EH (cell line): ENCODE measurements around the gene ZIC2.

Experiments
- DNase-seq: peaks from one replicate; pipeline ENCODE4 v3.0.0-alpha.2; 2015; ENCODE audit warnings: low read depth

The ZIC2 gene

DNA sequence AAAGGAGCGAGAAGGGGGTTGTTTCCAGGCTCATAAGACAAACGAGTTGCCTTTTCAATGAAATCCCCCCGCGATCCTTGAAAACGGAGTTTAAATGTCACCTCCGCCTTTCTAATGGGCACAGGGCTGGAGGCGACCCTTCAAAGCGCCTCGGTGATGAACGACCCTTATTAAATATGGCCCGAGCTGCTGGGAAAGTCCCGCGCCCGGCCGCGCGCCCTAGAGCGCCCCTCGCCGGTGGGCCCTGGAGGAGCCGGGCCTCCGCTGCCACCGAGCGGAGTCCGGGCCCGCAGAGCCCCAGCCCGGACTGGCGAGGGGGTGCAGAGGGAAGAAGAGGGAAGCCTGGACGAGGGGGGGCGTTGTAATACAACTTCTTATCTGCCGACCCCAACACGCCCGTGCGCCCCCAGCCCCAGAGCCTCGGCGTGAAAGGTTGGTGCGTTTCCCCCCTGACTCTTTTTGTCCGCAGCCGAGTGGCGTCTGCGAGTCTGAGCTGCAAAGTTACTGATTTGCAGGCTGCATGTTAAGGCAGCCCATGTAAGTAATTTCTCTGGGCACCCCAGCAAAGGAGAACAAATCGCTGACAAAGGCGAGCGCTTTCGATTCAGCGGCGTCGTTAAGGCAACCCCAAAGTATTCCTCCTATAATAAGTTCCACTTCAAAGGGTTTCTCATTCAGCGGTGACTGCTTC is 21.9 kb upstream of the ZIC2 start:
- no peak for DNase-seq

DNA sequence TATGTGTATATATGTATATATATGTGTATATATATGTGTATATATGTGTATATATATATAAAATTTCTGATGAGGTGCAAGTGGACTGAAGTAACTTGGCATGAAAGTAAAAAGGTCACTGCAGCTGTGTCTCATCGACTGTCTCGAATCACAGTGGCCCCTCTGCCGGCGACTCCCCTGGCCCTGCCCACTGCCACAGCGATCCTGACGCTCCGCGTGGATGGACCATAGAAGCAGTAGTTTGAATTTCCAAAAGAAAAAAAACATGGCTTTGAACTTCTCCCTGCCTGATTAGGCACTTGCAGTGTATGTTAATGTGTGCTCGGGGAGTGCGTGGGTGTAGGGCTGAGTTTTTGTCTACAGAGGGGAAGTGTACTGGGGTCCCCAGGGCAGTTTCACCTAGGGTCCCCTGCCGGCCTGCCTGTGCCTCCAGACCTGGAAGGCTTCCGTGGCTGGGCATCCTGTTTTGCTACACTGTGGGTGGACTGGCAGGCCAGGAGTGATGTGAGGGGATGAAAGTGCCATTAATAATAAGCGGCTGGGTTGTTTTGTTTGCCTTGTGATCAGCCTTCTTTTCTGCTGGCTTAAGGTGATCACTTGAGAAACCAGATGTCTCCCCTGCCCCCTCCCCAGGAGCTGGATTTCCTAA is 20.8 kb upstream of the ZIC2 start:
- DNase-seq, result no peak

DNA sequence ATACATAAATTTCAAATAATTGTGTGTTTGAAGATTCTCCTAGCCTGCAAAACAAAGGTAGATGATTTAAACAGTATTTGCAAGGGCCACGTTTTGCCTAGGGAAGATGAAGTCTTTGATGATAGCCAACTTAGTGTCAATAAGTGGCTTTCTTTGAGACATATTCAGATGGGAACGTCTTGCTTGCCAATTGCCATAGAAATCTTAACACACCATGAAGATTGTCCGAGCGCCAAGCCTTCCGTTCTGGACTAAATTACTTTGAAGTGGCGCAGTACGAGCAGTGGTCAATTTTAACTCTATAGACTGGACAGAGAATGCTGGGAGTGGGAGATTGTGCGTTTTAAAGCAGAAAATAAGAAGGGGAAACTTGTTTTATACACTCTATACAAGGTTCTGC is 19.9 kb upstream of the ZIC2 start:
- DNase-seq, result no peak

DNA sequence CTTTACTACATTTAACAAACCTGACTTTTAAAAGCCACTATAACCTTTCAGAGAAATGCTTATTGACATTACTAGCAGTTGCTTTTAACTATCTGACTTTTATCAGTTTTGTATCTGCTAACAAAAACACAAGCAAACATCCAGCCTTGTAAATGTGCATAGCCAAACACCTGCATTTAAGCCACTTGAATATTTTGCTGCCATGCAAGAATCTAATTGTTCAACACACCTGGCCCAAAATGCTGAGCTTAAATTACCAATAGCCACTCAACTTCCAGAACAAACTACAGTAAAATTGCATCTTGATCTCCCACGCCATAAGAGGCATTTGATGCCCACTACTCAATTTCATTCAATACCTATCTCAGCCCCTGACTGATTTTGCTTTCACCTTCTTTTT is 19.3 kb upstream of the ZIC2 start:
- no peak for DNase-seq

DNA sequence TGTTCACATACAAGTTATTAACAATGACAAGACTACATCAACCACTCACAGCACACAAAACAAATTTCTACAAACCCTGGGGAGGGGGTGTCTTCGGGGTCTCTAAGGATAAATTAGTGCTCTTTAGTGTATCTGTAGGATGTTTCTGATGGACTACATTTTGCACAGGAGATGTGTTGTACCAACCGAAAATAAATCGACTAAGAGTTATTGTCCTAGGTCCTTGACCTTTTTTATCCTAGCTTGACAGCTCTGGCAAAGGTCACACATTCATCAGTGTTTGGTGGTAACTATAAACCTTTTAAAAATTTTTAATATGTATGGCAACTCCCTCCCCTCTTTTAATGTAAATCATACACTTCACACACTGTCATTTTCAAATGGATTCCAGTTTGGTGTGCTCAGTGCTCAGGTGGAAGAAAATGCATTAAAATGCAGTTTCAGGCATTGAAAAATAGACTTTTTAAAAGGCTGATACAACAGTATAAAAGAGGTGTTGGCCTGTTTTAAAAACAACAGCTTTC is 17.7 kb upstream of the ZIC2 start:
- no peak for DNase-seq

DNA sequence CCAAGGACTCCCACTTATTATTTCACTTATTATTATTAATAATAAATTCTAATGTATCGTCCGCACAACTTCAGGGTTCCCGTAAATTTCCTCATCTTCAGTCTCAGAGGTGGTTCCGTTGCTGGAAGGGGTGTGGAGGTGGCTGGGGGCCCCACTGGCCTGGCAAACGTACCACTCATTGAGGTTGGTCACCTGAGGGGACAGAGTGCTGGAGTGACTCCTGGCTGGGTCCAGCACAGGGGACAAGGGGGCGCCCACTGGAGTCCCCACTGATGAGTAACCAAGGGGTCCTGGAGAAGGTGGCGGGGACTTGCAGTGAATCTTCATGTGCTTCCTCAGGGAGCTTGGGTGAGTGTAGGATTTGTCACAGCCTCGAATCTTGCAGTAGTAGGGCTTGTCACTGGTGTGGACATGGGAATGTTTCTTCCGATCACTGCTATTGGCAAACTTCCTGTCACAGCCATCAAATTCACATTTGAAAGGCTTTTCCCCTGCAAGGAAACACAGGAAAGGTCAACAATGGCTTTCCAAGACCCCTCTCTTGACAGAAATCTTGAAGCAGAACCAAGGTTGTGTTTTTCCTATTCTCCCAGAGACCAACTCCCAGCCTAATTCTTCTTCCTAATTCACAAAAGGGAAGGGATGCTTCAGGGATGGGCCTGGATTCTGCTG is 16.1 kb upstream of the ZIC2 start:
- no peak for DNase-seq

DNA sequence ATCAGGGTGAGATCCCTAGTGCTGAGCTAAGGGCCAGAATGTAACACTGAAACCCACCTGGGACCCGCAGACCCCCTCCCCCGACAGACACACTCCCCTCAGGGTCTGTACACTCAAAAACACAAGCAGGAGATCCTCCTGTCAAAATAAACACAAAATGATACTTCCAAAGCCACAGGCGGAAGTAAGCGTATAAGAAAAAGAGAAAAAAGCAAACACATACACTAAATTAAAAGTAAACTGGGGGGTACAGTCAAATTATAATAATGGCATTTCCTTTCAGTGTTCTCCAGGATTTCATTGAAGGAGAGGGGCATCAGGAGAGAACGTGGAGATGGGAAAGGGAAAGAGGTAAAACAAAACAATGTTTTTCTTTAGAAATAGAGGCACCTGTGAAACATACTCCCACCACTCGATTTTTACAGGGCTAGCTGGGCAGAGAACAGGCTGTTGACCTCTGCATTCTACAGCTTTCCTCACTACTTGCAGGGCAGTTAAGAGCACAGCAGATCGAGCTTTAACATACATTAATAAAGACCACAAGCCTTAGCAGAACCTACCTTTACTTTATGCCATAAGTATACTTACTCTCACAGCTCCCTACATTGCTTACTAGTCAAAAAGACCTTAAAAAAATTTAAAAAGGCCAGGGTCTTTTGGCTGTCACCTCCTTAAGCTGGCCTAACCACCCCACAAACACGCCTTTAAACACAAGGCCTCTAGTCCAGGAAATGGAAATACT is 15.3 kb upstream of the ZIC2 start:
- DNase-seq, result no peak

DNA sequence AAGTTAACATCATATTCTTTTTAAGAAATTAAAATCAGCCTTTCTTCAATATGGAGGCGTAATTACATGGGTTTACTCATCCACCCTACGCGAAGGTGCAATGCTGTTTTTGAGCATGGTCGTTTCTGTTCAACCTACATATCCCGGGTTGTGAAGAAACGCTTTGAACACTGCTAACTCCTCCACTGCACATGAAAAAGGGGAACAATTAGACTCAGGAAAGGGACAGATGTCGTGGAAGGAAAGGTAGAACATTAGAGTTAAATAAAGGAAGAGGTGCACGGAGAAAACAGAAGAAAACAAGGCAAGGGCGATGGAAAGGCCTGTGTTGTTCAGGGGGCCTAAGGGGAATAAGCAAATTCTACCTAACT is 14.1 kb upstream of the ZIC2 start:
- DNase-seq, result no peak

DNA sequence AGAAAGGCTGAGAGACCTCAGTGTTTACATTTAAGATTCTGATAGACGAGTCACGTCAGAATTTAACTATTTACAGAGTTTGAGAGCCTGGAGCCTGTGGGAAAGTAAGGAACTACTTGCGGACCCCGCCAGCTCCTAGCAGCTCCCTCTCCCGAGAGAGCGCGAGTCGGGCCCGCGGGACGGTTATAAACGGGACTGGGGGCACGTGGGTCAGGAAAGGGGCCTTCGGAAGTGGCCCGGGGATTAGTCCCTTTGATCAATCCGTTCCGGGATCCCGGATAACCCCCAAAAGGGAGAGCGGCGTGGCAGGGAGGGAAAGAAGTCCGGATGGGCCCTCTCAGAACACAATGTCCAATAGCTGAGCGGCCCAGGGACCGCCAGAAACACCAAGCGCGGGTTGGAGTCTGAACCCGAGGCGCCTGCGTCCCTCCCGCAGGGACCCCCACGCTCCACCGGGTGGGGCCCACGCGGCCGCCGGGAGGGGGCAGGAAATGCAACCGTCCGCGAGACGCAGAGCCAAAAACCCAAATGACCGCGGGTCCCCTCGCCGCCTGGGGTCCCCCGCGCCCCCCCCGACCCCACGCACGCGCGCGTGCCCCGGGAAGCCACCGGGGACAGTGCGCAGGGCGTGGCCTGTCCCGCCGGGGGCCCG is 13.6 kb upstream of the ZIC2 start:
- no peak for DNase-seq

DNA sequence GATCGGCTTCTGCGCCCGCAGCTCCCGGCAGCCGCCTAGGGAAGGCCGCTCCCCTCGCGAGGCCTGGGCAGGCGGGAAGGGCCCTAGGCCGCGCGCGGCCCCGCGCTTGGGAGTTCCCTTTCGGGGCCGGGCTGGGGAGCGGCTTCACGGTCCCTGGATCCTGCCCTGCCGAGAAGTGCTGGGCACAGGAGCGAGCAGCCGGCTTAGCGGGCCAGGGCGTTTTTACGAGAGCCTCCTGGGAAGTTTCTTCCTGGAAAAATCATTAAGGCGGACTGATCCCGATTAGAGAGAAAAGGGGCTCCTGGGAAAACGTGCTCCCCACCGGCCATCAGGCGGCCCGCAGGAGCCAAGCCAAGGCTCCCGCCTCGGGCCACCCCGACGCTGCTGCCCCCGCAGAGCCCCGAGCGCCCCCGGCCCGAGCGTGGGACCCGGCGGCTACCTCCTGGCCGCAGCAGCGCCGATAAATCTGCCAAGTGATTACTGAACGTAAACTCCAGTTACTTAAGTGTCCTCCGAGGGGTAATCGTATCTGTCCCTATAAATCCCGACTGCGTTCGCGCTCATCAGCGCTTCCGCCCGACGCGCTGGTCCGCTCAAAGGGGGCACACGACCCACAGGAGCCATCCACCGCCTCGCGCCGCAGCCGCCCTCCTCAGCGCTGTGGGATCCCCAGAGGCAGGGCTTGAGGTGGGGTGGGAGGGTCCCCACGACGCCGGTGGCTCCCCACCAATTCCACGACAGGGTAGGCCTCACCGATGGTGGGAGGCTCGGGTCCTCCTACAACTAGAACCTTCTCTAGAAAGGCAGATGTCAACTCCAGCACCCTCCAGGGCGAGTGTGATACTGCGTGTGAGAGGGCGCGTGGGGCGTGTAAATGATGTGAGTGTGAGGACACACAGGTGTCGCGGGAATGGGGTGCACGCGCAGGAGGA is 12.8 kb upstream of the ZIC2 start:
- no peak for DNase-seq

DNA sequence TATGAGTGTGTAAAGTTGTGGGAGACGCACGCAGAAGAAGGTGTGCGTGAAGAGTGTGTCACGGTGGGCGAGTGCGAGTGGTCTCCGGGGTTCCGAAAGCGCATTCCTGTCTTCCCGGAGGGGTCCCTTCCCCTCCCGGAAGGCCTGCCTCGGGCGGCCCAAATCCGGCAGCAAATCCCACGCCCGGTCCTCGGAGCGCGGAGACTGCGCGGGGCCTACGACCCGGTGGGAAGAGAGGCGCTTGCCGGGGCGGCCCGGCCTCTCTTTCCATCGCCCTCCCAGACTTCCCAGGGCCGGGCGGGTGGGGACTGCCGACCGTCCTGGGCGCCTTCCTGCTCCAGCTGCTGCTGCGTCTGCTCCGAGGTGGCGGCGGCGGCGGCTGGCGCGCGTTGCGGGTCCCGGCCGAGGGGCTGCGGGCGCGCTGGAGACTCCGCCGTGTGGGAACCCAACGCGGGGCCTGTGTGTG is 12.1 kb upstream of the ZIC2 start:
- no peak for DNase-seq

DNA sequence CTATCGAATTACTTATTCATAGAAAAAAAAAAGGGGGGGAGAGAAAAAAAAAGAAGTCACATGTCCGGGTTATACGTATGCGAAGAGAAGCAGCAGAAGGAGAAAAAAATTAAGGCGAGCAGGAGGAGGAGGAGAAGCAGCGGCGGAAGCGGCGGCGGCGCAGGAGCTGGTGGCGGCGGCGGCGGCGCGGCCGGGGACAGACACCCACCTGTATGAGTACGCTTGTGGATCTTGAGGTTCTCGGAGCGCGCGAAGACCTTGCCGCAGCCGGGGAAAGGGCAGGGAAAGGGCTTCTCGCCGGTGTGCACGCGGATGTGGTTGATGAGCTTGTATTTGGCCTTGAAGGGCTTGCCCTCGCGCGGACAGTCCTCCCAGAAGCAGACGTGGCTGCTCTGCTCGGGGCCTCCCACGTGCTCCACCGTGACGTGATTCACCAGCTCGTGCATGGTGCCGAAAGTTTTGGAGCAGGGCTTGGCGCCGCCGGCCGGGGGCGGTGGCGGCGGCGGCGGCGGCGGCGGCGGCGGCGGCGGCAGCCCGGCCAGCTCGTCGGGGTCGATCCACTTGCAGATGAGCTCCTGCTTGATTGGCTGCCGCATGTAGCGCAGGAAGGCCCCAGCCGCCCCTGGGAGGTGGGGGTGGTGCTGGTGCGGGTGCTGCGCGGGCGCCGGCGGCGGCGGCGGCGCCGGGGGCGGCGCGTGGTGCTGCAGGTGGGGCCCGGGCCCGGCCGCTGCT is 11.5 kb upstream of the ZIC2 start:
- DNase-seq, result no peak

DNA sequence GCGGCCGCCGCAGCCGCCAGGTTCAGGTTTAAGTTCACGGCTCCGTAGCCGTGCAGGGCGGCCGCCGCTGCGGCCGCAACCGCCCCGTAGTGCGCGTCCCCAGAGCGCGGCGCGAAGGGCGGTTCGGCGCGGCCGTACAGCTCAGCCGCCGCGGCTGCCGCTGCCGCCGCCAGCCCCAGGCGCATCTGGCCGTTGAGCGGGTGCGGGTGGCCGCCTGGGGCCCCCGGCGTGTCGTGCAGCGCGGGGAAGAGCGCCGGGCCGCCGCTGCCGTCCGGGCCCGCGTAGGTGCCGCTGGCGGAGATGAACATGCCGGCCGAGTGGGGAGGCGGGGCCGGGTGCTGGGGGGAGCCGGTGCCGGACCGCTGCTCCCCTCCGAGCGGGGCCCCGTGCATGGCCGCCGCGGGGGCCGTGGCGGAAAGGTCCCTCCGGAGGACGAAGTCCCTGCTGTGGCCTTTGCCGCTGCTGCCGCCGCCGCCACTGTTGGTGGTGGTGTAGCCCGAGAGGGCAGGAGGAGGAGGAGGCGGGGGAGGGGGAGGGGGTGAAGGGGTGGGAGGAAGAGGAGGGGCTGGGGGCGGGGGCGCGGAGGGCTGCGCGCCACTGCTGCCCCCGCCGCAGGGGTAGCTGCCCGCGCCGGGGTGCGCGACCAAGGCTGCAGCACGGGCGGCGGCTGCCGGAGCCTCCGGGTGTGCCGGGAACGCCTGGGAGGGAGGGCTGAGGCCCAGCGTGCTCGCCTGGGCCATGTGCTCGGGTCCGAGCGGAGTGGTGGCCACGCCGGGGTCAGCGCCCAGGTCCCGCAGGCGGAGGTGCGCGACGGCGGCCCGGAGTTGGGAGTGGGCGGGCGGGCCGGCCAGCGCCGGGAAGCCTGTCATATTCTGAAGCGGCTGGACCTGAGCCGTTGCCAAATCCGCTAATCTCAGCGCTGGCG is 10.7 kb upstream of the ZIC2 start:
- DNase-seq, result no peak

DNA sequence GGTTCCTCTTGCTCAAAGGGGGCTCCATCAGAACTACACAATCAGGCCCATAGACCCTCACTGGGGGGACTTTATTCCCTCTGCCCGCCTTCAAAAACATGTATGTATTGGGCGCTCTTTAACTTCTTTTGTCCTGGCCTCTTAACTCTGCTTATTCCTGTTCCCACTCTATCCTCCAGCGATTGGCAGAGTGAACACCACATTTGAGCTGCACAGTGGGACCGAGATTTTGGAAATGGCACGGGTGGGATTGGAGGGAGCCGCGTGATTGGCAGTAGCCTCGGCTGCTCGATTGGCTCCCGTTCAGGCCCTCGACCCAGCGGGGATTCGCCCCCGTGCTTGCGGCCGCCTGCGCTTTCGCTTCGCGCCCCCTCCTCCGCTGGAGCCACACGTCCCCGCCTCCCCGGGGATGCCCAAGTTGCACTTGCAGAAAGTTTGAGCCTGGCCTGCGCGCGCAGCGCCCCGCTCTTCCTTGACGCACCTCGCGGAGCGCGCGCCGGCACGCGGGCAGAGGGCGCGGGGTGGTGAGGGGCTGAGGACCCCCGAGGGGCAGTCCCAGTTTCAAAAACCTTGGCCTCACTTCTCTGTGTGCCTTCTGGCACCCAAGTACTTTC is 9.9 kb upstream of the ZIC2 start, which contains the start of gene ZIC5:
ZIC5 (minus strand) TSS at position 192 of the 614 bp plus-strand sequence; CDS start at position 28, 164 bp downstream.
- DNase-seq, result no peak

DNA sequence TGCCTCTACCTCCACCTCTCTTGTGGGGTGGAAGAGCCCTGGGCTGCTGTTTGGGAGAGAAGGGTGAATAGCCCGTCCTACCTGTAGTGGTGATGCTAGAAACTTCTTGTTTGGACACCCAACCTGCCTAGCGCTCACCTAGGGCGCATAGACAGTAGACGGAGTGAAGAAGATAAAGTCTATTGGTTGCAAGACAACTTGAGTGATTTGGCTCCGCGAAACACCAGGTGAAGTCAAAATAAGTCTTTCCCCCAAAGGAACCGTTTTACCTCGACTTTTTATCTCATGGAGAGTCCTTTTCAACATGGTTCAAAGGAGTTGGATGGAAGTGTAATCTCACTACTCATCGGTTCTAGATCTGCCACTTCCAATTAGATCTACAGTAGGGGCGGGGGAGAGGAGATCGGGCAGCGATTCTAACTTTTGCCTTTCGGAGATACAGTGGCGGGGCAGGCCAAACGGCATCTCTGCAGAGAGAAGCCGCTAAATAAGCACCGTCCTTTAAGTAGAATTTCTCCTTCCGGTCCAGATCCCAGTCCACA is 9.3 kb upstream of the ZIC2 start:
- DNase-seq, result no peak

DNA sequence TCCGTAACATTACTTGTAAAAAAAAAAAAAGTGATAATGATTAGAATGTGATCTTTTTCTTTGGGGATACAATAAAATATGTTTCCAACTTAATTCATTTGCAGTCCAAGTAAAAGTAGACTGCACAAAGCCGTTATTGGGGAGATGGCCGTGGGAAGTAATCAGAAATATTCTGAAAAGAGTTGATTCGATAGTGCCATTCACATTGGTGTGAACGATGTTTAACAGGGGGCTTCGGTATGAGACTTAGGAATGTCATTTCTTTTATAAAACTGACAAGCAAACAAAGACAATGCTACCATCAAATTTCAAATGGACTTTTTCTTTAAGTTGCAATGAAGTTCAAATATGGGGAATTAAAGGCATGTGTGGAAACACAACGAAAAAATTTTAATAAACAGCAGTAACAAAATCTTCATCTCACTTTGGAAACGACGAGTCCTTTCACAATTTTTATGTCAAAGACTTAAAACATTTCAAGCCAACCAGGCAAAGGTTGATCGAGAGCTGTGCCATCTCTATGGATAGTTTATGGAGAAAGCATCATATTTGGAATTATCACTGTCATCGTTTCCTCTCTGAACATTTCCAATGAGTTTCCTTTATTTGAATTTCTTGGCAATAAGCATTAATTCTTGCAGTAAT is 8.3 kb upstream of the ZIC2 start:
- DNase-seq, result no peak

DNA sequence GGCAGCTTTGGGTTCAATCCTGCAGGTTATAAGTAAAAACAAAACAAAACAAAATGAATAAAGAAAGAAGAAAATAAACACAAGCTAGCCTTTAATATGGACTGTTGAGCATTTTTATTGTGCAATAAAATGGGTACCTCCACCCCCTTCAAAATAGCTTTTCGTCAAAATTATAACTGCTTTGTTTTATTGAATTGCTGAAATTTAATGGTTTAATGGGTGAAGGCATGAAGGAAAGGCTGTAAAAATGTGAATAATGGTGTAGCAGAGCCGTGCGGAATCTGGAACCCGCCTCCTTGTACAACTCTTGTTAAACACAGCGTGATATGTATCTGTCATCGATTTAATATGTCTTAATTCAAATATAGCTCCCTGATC is 7.8 kb upstream of the ZIC2 start:
- no peak for DNase-seq
